HepG2 (cell line): ENCODE data around the gene SSU72.

Source experiments
- ASH2L ChIP-seq: fragments of 300-600, 200-600 bp; sonication (generic); IDR thresholded peaks from 2 replicates; pipeline ENCODE4 v1.7.0; 2017; ENCODE audit warnings: low read depth, mild to moderate bottlenecking, moderate library complexity, mixed read lengths, low read length; ENCODE audit not compliant: insufficient read length
- CBX1 ChIP-seq: IDR thresholded peaks from one replicate; pipeline ENCODE4 v1.6.1; 2016; ENCODE audit warnings: antibody characterized with exemption, low read depth
- CTCF ChIP-seq: sonication (generic); formaldehyde crosslinking; IDR thresholded peaks from 2 replicates; pipeline ENCODE4 v1.5.0; 2020; ENCODE audit warnings: mild to moderate bottlenecking, missing genetic modification reagents, moderate library complexity
- PATZ1 ChIP-seq: sonication (generic); formaldehyde crosslinking; IDR thresholded peaks from 2 replicates; pipeline ENCODE4 v1.4.0; 2020; ENCODE audit warnings: missing genetic modification reagents
- PHF8 ChIP-seq: sonication (generic); formaldehyde crosslinking; IDR thresholded peaks from 2 replicates; pipeline ENCODE4 v1.5.0; 2020; ENCODE audit warnings: missing genetic modification reagents
- STAT6 ChIP-seq: sonication (generic); formaldehyde crosslinking; IDR thresholded peaks from 2 replicates; pipeline ENCODE4 v1.4.0; 2020; ENCODE audit warnings: missing genetic modification reagents, mild to moderate bottlenecking, borderline replicate concordance
- TARDBP ChIP-seq: sonication (generic); formaldehyde crosslinking; IDR thresholded peaks from 2 replicates; pipeline ENCODE4 v1.8.0; 2022; ENCODE audit warnings: mild to moderate bottlenecking, missing genetic modification reagents
- ZBTB49 ChIP-seq: sonication (generic); formaldehyde crosslinking; IDR thresholded peaks from 2 replicates; pipeline ENCODE4 v1.4.0; 2020; ENCODE audit warnings: missing genetic modification reagents, borderline replicate concordance
- ZFP41 ChIP-seq: sonication (generic); formaldehyde crosslinking; IDR thresholded peaks from 2 replicates; pipeline ENCODE4 v1.4.0; 2020; ENCODE audit warnings: mild to moderate bottlenecking, missing genetic modification reagents, borderline replicate concordance
- ZNF646 ChIP-seq: sonication (generic); formaldehyde crosslinking; IDR thresholded peaks from 2 replicates; pipeline ENCODE4 v1.9.0; 2021; ENCODE audit warnings: mild to moderate bottlenecking, missing genetic modification reagents

GRCh38 chr1:1560178-1560577 is 14.5 kb downstream of the SSU72 start:
- no peak for TF ChIP-seq TARDBP
- no peak for TF ChIP-seq ASH2L
- TF ChIP-seq CTCF (CRISPR knock-in tag): no peak
- TF ChIP-seq CBX1: no peak
- no peak for TF ChIP-seq PHF8 (CRISPR knock-in tag)
- TF ChIP-seq ZNF646 (CRISPR knock-in tag): no peak
- TF ChIP-seq STAT6: no peak
- no peak for TF ChIP-seq ZBTB49 (CRISPR knock-in tag)
- TF ChIP-seq ZFP41 (CRISPR knock-in tag): no peak
- no peak for TF ChIP-seq PATZ1 (CRISPR knock-in tag)
